ENCODE data around the gene CHCHD4. TPM values are rescaled to one million over a fixed set of nuclear protein-coding genes. Genes with fewer than 3 reads are reported as not detected.

Gene CHCHD4
- total RNA-seq, 1 experiment from 2014 or later: 43.3 TPM

DNA sequence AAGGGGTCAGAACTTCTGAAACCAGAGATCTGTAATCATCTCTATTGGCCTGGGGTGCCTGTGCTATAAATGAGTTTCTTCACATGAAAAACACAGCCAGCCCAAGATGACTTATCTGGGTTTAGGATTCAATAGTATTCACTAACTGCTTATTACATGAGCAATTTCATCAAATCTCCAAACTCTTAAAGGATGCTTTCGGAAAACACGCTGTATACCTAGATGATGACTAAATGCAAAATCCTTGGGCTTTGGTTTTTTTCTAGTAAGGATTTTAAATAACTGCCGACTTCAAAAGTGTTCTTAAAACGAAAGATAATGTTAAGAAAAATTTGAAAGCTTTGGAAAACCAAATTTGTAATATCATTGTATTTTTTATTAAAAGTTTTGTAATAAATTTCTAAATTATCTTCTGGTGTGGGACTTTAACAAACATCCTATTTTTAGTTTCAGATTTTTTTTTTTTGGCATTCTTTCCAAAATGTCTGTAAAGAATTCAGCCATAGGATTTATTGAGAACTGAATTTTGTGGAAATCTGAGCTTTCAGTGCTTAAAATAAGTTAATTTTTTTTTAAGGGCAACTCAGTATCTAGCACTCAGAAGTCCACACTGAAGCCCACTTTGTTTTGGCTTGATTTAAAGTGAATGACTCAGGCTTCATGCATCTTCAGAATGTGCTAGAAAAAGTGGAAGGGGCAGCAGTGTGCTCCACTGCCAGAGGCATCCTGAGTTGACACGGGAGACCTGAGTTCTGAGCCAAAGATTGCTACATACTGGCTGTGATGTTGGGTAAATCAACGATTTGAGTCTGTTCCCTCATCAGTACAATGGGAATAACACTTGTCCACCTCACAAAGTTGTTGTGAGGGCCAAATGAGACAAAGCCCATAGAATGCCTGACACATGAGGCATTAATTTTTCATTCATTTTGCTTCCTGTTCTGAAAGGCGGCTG lies 18.9 kb upstream of the CHCHD4 start:
- TF ChIP-seq, protein P1, sequence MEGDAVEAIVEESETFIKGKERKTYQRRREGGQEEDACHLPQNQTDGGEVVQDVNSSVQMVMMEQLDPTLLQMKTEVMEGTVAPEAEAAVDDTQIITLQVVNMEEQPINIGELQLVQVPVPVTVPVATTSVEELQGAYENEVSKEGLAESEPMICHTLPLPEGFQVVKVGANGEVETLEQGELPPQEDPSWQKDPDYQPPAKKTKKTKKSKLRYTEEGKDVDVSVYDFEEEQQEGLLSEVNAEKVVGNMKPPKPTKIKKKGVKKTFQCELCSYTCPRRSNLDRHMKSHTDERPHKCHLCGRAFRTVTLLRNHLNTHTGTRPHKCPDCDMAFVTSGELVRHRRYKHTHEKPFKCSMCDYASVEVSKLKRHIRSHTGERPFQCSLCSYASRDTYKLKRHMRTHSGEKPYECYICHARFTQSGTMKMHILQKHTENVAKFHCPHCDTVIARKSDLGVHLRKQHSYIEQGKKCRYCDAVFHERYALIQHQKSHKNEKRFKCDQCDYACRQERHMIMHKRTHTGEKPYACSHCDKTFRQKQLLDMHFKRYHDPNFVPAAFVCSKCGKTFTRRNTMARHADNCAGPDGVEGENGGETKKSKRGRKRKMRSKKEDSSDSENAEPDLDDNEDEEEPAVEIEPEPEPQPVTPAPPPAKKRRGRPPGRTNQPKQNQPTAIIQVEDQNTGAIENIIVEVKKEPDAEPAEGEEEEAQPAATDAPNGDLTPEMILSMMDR (conservative IDR thresholded peaks at IDR 0.05; ENCODE audit: low read depth, low read length): no peak
- TF ChIP-seq EZH2phosphoT487 (IDR thresholded peaks at IDR 0.05; ENCODE audit: borderline replicate concordance, low read length): no peak
- no peak for TF ChIP-seq EZH2 (IDR thresholded peaks at IDR 0.05; ENCODE audit: low read length, unreplicated experiment)

GRCh38 chr3:14142567-14143270 lies 18.0 kb upstream of the CHCHD4 start:
- no peak overlapping the region for H2AFZ ChIP-seq (ENCODE audit: low read length)
- DNase-seq (no peak), ATAC-seq (no peak)
- H4K20me1 ChIP-seq (ENCODE audit: low read length): no peaks in the 10 kb centered on the region
- intact Hi-C loops (cut with micrococcal nuclease): no loop called here
- BruUV-seq (replicated peaks): TSS peak; percentile 21
- POLR2A ChIA-PET (ENCODE audit: unreplicated experiment): interaction anchor here (0.6 kb wide), 1 partner anchor 196 kb away, joined by 3 read pairs; no protein-coding TSS in a partner anchor
- no peak overlapping the region for H3K4me2 ChIP-seq (ENCODE audit: low read length)
- TF ChIP-seq EZH2 (IDR thresholded peaks at IDR 0.05; ENCODE audit: low read length, unreplicated experiment) (no peak), EZH2phosphoT487 (IDR thresholded peaks at IDR 0.05; ENCODE audit: borderline replicate concordance, low read length) (no peak)
- TF ChIP-seq, protein P1 (conservative IDR thresholded peaks at IDR 0.05; ENCODE audit: low read depth, low read length): no peak
- CTCF ChIA-PET: interaction anchor here (0.8 kb wide), 1 partner anchor 246 kb away, joined by 3 read pairs; no protein-coding TSS in a partner anchor
- H3K4me1 ChIP-seq (ENCODE audit: insufficient read depth, low read length): peaks cover 35% of the 10 kb centered on the region
- no peak overlapping the region for H3K9ac ChIP-seq (ENCODE audit: low read length)
- H3F3A ChIP-seq (ENCODE audit: low read length, unreplicated experiment): peaks cover 8% of the 10 kb centered on the region
- peaks cover 16% of the 10 kb centered on the region; the same call in 1 of the 2 replicates for H3K36me3 ChIP-seq (ENCODE audit: low read depth, low read length)
- H3K27me3 ChIP-seq (ENCODE audit: low read length): no peaks in the 10 kb centered on the region
- H3K27ac ChIP-seq (ENCODE audit: low read length): peak overlapping the region; percentile 94
- no peak overlapping the region for H3K4me3 ChIP-seq (ENCODE audit: low read length)
- no peaks in the 10 kb centered on the region for H3K79me2 ChIP-seq (ENCODE audit: low read length)
- H3K9me3 ChIP-seq (ENCODE audit: low read length): no peaks in the 10 kb centered on the region
- H3K9me2 ChIP-seq (replicated peaks; ENCODE audit: low read length): no peaks in the 10 kb centered on the region

More for the DNA sequence above, 18.9 kb upstream of the CHCHD4 start:
- Histone ChIP-seq H3K9me3 (ENCODE audit: low read length) (no peaks in the 10 kb centered on the region), H3K9ac (ENCODE audit: low read length) (peak overlapping the region; percentile 76), H3K4me1 (ENCODE audit: insufficient read depth, low read length) (peaks cover 32% of the 10 kb centered on the region), H3K4me2 (ENCODE audit: low read length) (peak overlapping the region; percentile 70), H3K9me2 (replicated peaks; ENCODE audit: low read length) (no peaks in the 10 kb centered on the region), H3K79me2 (ENCODE audit: low read length) (no peaks in the 10 kb centered on the region), H4K20me1 (ENCODE audit: low read length) (no peaks in the 10 kb centered on the region), H3F3A (ENCODE audit: low read length, unreplicated experiment) (peaks cover 8% of the 10 kb centered on the region), H3K27me3 (ENCODE audit: low read length) (no peaks in the 10 kb centered on the region), H3K36me3 (ENCODE audit: low read depth, low read length) (peaks cover 10% of the 10 kb centered on the region; the same call in 1 of the 2 replicates), H3K4me3 (ENCODE audit: low read length) (peak overlapping the region; percentile 14; the same call in 1 of the 2 replicates), H2AFZ (ENCODE audit: low read length) (no peak overlapping the region), H3K27ac (ENCODE audit: low read length) (peak overlapping the region; percentile 94)
- ChIA-PET POLR2A (ENCODE audit: unreplicated experiment) (interaction anchor here (0.6 to 2.4 kb wide), 3 partner anchors 18 to 197 kb away, joined by 3 to 13 read pairs (median 5); partner anchors contain the start of genes CHCHD4, LSM3, TMEM43 and XPC), CTCF (interaction anchor here (0.6 to 0.7 kb wide), 2 partner anchors 20 to 623 kb away, joined by 3 to 4 read pairs; no protein-coding TSS in a partner anchor)
- no TSS peak for BruUV-seq (replicated peaks)
- ATAC-seq: peak; percentile 54
- DNase-seq: peak; percentile 88
- intact Hi-C loops (cut with micrococcal nuclease): loop anchor here (1.0 to 2.0 kb wide), 3 partner anchors 19 to 35 kb away; partner anchors contain the start of genes CHCHD4, LSM3 and XPC

Data from PC-3 (cell line).